ENCODE measurements around the gene PEBP1.

DNA sequence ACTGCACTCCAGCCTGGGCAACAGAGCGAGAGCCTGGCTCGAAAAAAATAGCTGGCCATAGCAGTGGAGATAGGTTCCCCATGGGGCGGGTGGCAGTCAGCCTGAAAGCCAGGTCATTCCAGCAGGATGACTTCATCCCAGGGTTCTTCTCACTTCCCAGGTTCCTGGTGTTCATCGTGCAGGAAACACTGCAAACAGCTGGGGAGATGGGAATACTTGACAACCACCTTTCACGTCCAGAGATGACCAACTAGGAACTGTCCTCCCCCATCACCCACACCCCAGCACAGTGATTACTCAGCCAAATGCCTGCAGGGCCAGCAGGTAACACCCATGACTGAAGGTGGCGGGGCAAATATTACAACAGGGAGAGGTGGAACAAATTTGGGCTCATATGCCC is 33.9 kb upstream of the PEBP1 start:
- TF ChIP-seq EZH2 (IDR thresholded peaks at IDR 0.05; ENCODE audit: borderline replicate concordance) = no peak
- no peak for TF ChIP-seq CTCF (IDR thresholded peaks at IDR 0.05; ENCODE audit: poor library complexity)

Measured in hepatocyte (in vitro differentiated cells).